ES-I3 (cell line): ENCODE measurements around the gene APBA2.

ENCODE experiments used
- H3K36me3 ChIP-seq: 2 replicates; pipeline ENCODE4 v1.6.1; 2013; ENCODE audit warnings: mild to moderate bottlenecking, low read length, control low read depth, moderate library complexity; ENCODE audit not compliant: insufficient read depth
- H3K4me1 ChIP-seq: 2 replicates; pipeline ENCODE4 v1.6.1; 2013; ENCODE audit warnings: mild to moderate bottlenecking, control low read depth, low read length; ENCODE audit not compliant: insufficient read depth
- H3K9ac ChIP-seq: 2 replicates; pipeline ENCODE4 v1.6.1; 2013; ENCODE audit warnings: low read depth, mild to moderate bottlenecking, low read length, moderate library complexity
- H3K9me3 ChIP-seq: 2 replicates; pipeline ENCODE4 v1.6.1; 2013; ENCODE audit warnings: mild to moderate bottlenecking, low read length, moderate library complexity; ENCODE audit not compliant: control insufficient read depth, insufficient read depth

Gene APBA2

GRCh38 chr15:28935316-28935715, 49.5 kb downstream of the APBA2 start:
- Histone ChIP-seq H3K9ac (no peak overlapping the region), H3K36me3 (no peaks in the 10 kb centered on the region)

GRCh38 chr15:28936081-28936480, 50.3 kb downstream of the APBA2 start:
- no peak overlapping the region for H3K9ac ChIP-seq

More at GRCh38 chr15:28935316-28935715, 49.5 kb downstream of the APBA2 start:
- Histone ChIP-seq H3K4me1 (peaks cover 7% of the 10 kb centered on the region; the same call in 1 of the 2 replicates), H3K9me3 (0 out of 2 replicates have a peak, but pooled peaks cover 3% of the 10 kb centered on the region)

GRCh38 chr15:28936481-28936881, 50.7 kb downstream of the APBA2 start:
- H3K4me1 ChIP-seq: peaks cover 7% of the 10 kb centered on the region; the same call in 1 of the 2 replicates
- no peaks in the 10 kb centered on the region for H3K36me3 ChIP-seq
- 0 out of 2 replicates have a peak, but pooled peaks cover 3% of the 10 kb centered on the region for H3K9me3 ChIP-seq
- H3K9ac ChIP-seq: no peak overlapping the region

More at GRCh38 chr15:28936081-28936480, 50.3 kb downstream of the APBA2 start:
- Histone ChIP-seq H3K36me3 (no peaks in the 10 kb centered on the region), H3K4me1 (peaks cover 7% of the 10 kb centered on the region; the same call in 1 of the 2 replicates), H3K9me3 (0 out of 2 replicates have a peak, but pooled peaks cover 3% of the 10 kb centered on the region)

GRCh38 chr15:28937271-28937670, 51.5 kb downstream of the APBA2 start:
- H3K9ac ChIP-seq: no peak overlapping the region
- peaks cover 7% of the 10 kb centered on the region; the same call in 1 of the 2 replicates for H3K4me1 ChIP-seq
- H3K9me3 ChIP-seq: 0 out of 2 replicates have a peak, but pooled peaks cover 3% of the 10 kb centered on the region
- H3K36me3 ChIP-seq: no peaks in the 10 kb centered on the region

- Histone ChIP-seq H3K36me3 (no peaks in the 10 kb centered on the region), H3K9ac (no peak overlapping the region), H3K9me3 (no peaks in the 10 kb centered on the region), H3K4me1 (no peaks in the 10 kb centered on the region)
Measured at GRCh38 chr15:28942046-28942445, 56.3 kb downstream of the APBA2 start.

GRCh38 chr15:28942571-28942970, 56.8 kb downstream of the APBA2 start:
- no peak overlapping the region for H3K9ac ChIP-seq
- H3K9me3 ChIP-seq: no peaks in the 10 kb centered on the region
- no peaks in the 10 kb centered on the region for H3K4me1 ChIP-seq
- H3K36me3 ChIP-seq: no peaks in the 10 kb centered on the region

- Histone ChIP-seq H3K9ac (no peak overlapping the region), H3K9me3 (no peaks in the 10 kb centered on the region), H3K36me3 (no peaks in the 10 kb centered on the region), H3K4me1 (no peaks in the 10 kb centered on the region)
Measured at GRCh38 chr15:28943146-28943545, 57.4 kb downstream of the APBA2 start.

- no peaks in the 10 kb centered on the region for H3K36me3 ChIP-seq
- no peak overlapping the region for H3K9ac ChIP-seq
- no peaks in the 10 kb centered on the region for H3K4me1 ChIP-seq
- H3K9me3 ChIP-seq: no peaks in the 10 kb centered on the region
Measured at GRCh38 chr15:28943611-28944230, 57.9 kb downstream of the APBA2 start.

GRCh38 chr15:28944286-28944685, 58.5 kb downstream of the APBA2 start:
- H3K36me3 ChIP-seq: no peaks in the 10 kb centered on the region

GRCh38 chr15:28944696-28945300, 59.0 kb downstream of the APBA2 start:
- Histone ChIP-seq H3K36me3 (no peaks in the 10 kb centered on the region), H3K9me3 (no peaks in the 10 kb centered on the region), H3K9ac (no peak overlapping the region)

More at GRCh38 chr15:28944286-28944685, 58.5 kb downstream of the APBA2 start:
- no peaks in the 10 kb centered on the region for H3K9me3 ChIP-seq
- H3K9ac ChIP-seq: no peak overlapping the region
- no peaks in the 10 kb centered on the region for H3K4me1 ChIP-seq

GRCh38 chr15:28945626-28946230, 60.0 kb downstream of the APBA2 start:
- no peaks in the 10 kb centered on the region for H3K4me1 ChIP-seq
- no peaks in the 10 kb centered on the region for H3K9me3 ChIP-seq
- no peak overlapping the region for H3K9ac ChIP-seq
- H3K36me3 ChIP-seq: no peaks in the 10 kb centered on the region

More at GRCh38 chr15:28944696-28945300, 59.0 kb downstream of the APBA2 start:
- H3K4me1 ChIP-seq: no peaks in the 10 kb centered on the region

- no peaks in the 10 kb centered on the region for H3K36me3 ChIP-seq
- no peak overlapping the region for H3K9ac ChIP-seq
- no peaks in the 10 kb centered on the region for H3K9me3 ChIP-seq
- no peaks in the 10 kb centered on the region for H3K4me1 ChIP-seq
Measured at GRCh38 chr15:28946803-28947202, 61.0 kb downstream of the APBA2 start.

- Histone ChIP-seq H3K9ac (no peak overlapping the region), H3K4me1 (no peaks in the 10 kb centered on the region)
Measured at GRCh38 chr15:28947221-28947674, 61.5 kb downstream of the APBA2 start.

GRCh38 chr15:28948036-28948435, 62.3 kb downstream of the APBA2 start:
- no peaks in the 10 kb centered on the region for H3K36me3 ChIP-seq
- H3K4me1 ChIP-seq: no peaks in the 10 kb centered on the region
- no peaks in the 10 kb centered on the region for H3K9me3 ChIP-seq
- no peak overlapping the region for H3K9ac ChIP-seq

More at GRCh38 chr15:28947221-28947674, 61.5 kb downstream of the APBA2 start:
- Histone ChIP-seq H3K9me3 (no peaks in the 10 kb centered on the region), H3K36me3 (no peaks in the 10 kb centered on the region)
